ENCODE results near the gene ARHGAP24.
"Not testable (repeated sequence)": the region's sequence is repeated elsewhere in the genome, so short reads cannot be mapped to it uniquely, and the experiment has no call there.

Gene ARHGAP24

GRCh38 chr4:86019906-86020305 lies 545.0 kb downstream of the ARHGAP24 start:
- no peak for DNase-seq (ENCODE audit: low spot score)

- DNase-seq (ENCODE audit: low spot score), result not testable (repeated sequence)
Measured at GRCh38 chr4:86021671-86022070, 546.7 kb downstream of the ARHGAP24 start.

DNA sequence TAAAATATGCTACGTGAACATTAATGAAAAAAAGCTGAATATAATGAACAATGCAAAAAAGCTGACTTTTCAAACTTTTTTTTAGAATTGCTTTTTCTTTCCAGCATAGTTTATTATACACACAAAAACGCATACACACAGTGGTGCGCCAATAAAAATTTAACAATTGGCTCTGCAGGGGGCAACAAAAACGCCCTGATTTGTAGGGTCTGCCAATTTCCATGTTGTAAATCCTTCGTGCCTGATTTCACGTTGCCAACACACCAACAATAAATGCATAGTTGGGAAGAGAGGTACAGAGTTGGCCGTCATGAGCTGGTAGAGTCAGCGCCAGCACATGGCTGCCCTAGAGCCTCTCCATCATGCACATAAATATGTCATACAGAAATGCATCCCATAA lies 551.8 kb downstream of the ARHGAP24 start:
- no peak for DNase-seq (ENCODE audit: low spot score)

- no peak for DNase-seq (ENCODE audit: low spot score)
Measured at GRCh38 chr4:86031927-86032326, 557.0 kb downstream of the ARHGAP24 start.

DNA sequence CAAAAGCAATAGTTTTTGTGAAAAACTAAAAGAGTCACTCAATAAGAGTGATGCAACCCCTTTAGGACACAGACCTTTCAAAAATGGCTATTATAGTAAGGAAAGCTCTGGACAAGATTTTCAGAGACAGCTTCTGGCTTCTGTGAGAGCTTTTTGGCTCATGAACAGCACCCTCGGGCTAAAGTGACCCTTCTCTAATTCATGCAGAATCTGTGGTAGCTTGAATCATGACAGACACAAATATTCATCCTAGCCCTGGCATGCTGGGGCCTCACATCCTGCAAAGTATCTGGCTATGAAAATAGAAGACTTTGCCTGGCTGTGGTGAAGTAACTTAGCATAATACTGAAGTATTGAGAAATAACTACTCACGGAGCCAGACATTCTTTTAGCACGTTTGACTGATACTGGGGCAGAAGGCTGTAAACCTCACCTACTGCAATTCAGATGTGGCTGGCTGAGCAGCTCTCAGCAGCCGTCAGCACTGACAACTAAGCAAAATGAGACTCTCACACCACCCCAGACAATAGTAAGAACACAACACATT lies 557.6 kb downstream of the ARHGAP24 start:
- DNase-seq (ENCODE audit: low spot score), result no peak

GRCh38 chr4:86033171-86033570 lies 558.2 kb downstream of the ARHGAP24 start:
- no peak for DNase-seq (ENCODE audit: low spot score)

GRCh38 chr4:86034616-86035015 lies 559.7 kb downstream of the ARHGAP24 start:
- no peak for DNase-seq (ENCODE audit: low spot score)

GRCh38 chr4:86035688-86036087 lies 560.7 kb downstream of the ARHGAP24 start:
- no peak for DNase-seq (ENCODE audit: low spot score)

- DNase-seq (ENCODE audit: low spot score), result no peak
Measured at GRCh38 chr4:86036736-86037135, 561.8 kb downstream of the ARHGAP24 start.

DNA sequence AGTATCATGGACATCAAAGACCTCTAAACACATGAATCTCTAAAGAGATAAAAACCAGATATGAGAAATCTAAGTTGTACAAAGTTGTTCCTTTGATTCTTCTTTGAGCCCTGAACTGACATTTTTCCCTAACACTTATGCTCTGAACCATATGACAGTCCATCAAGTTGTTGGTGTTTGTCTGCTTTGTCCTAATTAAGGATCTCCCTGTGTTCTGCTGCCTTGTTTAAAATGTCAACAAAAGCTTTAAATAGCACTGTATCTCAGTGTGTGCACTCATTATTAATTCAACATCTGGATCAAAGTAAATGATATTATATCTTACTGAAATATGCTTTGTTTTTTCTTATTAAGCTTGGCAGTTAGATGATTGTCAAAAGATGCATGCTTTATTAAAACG lies 563.1 kb downstream of the ARHGAP24 start:
- DNase-seq (ENCODE audit: low spot score), result no peak

- DNase-seq (ENCODE audit: low spot score), result no peak
Measured at GRCh38 chr4:86043755-86044592, 569.0 kb downstream of the ARHGAP24 start.

DNA sequence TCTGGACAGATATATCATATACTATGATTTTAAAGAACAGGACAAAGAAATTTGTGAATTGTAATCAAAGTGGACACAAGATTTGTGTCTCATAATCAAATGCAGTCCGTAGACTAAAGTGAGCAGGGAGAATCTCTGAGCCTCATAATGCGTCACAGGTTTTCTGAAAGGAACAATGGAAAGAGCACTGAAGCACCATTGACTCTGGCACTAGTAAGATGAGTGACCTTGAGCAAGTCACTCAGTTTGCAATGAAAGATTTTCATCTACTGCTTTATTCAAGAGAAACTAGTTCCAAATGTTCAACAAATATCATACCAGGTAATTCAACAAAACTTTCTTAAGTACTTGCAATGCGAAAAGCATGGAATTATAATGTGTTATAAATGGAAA lies 569.6 kb downstream of the ARHGAP24 start:
- no peak for DNase-seq (ENCODE audit: low spot score)

GRCh38 chr4:86048426-86048825 lies 573.5 kb downstream of the ARHGAP24 start:
- DNase-seq (ENCODE audit: low spot score), result no peak

GRCh38 chr4:86050496-86050895 lies 575.5 kb downstream of the ARHGAP24 start:
- DNase-seq (ENCODE audit: low spot score), result no peak
